GM12874 (cell line): ENCODE data around the gene TIAM2.

Experiments
- CTCF ChIP-seq: IDR thresholded peaks from 2 replicates; pipeline ENCODE4 v1.5.1; 2011; ENCODE audit warnings: low read depth, mild to moderate bottlenecking, control low read depth, low read length, moderate library complexity; ENCODE audit not compliant: insufficient read depth

The TIAM2 gene

GRCh38 chr6:155066921-155067680, 72.0 kb downstream of the TIAM2 start:
- TF ChIP-seq CTCF = no peak

GRCh38 chr6:155067956-155068615, 73.0 kb downstream of the TIAM2 start:
- no peak for TF ChIP-seq CTCF

GRCh38 chr6:155069543-155069942, 74.4 kb downstream of the TIAM2 start:
- TF ChIP-seq CTCF = no peak

GRCh38 chr6:155075930-155076695, 81.0 kb downstream of the TIAM2 start:
- no peak for TF ChIP-seq CTCF

GRCh38 chr6:155077331-155077730, 82.2 kb downstream of the TIAM2 start:
- no peak for TF ChIP-seq CTCF

- no peak for TF ChIP-seq CTCF
Measured at GRCh38 chr6:155077784-155078183, 82.7 kb downstream of the TIAM2 start.

GRCh38 chr6:155078331-155078745, 83.2 kb downstream of the TIAM2 start:
- no peak for TF ChIP-seq CTCF
